ENCODE data around the gene DHRS3. TPM values are rescaled to one million over a fixed set of nuclear protein-coding genes. Genes with fewer than 3 reads are reported as not detected.

Gene DHRS3
- total and polyA plus RNA-seq, 2 of the 13 experiments (the other 11 are each of a cell fraction or from before 2014, with no cell fraction given), result 48.5 to 90.5 TPM

- TF ChIP-seq ZBTB4 (CRISPR knock-in tag; IDR thresholded peaks at IDR 0.05; ENCODE audit: borderline replicate concordance) (no peak), PHF5A (CRISPR knock-in tag; IDR thresholded peaks at IDR 0.05; ENCODE audit: low read depth, unreplicated experiment) (no peak), ZNF569 (CRISPR knock-in tag; IDR thresholded peaks at IDR 0.05; ENCODE audit: borderline replicate concordance) (no peak), PHF20 (CRISPR knock-in tag; IDR thresholded peaks at IDR 0.05) (no peak), FOSL2 (CRISPR knock-in tag; IDR thresholded peaks at IDR 0.05) (0 out of 2 replicates have a peak, but pooled peaks have one; percentile 19), PCBP1 (IDR thresholded peaks at IDR 0.05; ENCODE audit: borderline replicate concordance, low read depth, low read length) (no peak), SNRNP70 (IDR thresholded peaks at IDR 0.05; ENCODE audit: low read depth, low read length) (no peak), NFYB (CRISPR knock-in tag; IDR thresholded peaks at IDR 0.05) (no peak), RBM39 (IDR thresholded peaks at IDR 0.05; ENCODE audit: low read depth, low read length, poor library complexity, severe bottlenecking) (no peak), MAF1 (CRISPR knock-in tag; IDR thresholded peaks at IDR 0.05; ENCODE audit: borderline replicate concordance) (no peak), NFE2L1 (CRISPR knock-in tag; IDR thresholded peaks at IDR 0.05; ENCODE audit: borderline replicate concordance) (no peak), TARDBP (CRISPR knock-in tag; IDR thresholded peaks at IDR 0.05) (no peak), RXRB (CRISPR knock-in tag; IDR thresholded peaks at IDR 0.05; ENCODE audit: borderline replicate concordance) (peak; percentile 12), GLMP (CRISPR knock-in tag; IDR thresholded peaks at IDR 0.05; ENCODE audit: borderline replicate concordance) (no peak), SALL1 (CRISPR knock-in tag; IDR thresholded peaks at IDR 0.05) (no peak), ZNF354B (CRISPR knock-in tag; IDR thresholded peaks at IDR 0.05) (no peak), ZNF770 (CRISPR knock-in tag; IDR thresholded peaks at IDR 0.05) (peak; percentile 99)
- TF ChIP-seq, protein P1, sequence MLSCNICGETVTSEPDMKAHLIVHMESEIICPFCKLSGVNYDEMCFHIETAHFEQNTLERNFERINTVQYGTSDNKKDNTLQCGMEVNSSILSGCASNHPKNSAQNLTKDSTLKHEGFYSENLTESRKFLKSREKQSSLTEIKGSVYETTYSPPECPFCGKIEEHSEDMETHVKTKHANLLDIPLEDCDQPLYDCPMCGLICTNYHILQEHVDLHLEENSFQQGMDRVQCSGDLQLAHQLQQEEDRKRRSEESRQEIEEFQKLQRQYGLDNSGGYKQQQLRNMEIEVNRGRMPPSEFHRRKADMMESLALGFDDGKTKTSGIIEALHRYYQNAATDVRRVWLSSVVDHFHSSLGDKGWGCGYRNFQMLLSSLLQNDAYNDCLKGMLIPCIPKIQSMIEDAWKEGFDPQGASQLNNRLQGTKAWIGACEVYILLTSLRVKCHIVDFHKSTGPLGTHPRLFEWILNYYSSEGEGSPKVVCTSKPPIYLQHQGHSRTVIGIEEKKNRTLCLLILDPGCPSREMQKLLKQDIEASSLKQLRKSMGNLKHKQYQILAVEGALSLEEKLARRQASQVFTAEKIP (CRISPR knock-in tag; IDR thresholded peaks at IDR 0.05; ENCODE audit: borderline replicate concordance), result no peak
- TF ChIP-seq, protein P2, sequence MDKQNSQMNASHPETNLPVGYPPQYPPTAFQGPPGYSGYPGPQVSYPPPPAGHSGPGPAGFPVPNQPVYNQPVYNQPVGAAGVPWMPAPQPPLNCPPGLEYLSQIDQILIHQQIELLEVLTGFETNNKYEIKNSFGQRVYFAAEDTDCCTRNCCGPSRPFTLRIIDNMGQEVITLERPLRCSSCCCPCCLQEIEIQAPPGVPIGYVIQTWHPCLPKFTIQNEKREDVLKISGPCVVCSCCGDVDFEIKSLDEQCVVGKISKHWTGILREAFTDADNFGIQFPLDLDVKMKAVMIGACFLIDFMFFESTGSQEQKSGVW (CRISPR knock-in tag; IDR thresholded peaks at IDR 0.05; ENCODE audit: borderline replicate concordance), result no peak
- TF ChIP-seq, protein P3, sequence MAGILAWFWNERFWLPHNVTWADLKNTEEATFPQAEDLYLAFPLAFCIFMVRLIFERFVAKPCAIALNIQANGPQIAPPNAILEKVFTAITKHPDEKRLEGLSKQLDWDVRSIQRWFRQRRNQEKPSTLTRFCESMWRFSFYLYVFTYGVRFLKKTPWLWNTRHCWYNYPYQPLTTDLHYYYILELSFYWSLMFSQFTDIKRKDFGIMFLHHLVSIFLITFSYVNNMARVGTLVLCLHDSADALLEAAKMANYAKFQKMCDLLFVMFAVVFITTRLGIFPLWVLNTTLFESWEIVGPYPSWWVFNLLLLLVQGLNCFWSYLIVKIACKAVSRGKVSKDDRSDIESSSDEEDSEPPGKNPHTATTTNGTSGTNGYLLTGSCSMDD (CRISPR knock-in tag; IDR thresholded peaks at IDR 0.05), result no peak
Measured at GRCh38 chr1:12548973-12549459, 69.0 kb downstream of the DHRS3 start (continued).
